Stomach (tissue), 4 donors: Measurements from ENCODE around the gene RGS7.

Source experiments
- CTCF ChIP-seq, 7 experiments: fragments of 450-650 bp in 4 of 7; fragments of 200-600 bp in 3 of 7; sonication (generic) in 3 of 7; IDR thresholded peaks; one replicate each; pipeline ENCODE4 v1.5.1; 2016 to 2019; ENCODE audit warnings: antibody characterized with exemption in 7 of 7, control low read depth in 2 of 7, mild to moderate bottlenecking in 1 of 7
- EP300 ChIP-seq: sonication (generic); formaldehyde crosslinking; IDR thresholded peaks from one replicate; pipeline ENCODE4 v1.6.1; 2017; ENCODE audit warnings: antibody characterized with exemption
- POLR2A ChIP-seq, 4 donors: fragments of 450-650 bp; IDR thresholded peaks; one replicate each; pipeline ENCODE4 v1.6.1; 2016; ENCODE audit warnings: antibody characterized with exemption in 4 of 4, control low read depth in 2 of 4, mild to moderate bottlenecking in 1 of 4, moderate library complexity in 1 of 4
- POLR2AphosphoS5 ChIP-seq, 3 donors: sonication (generic); formaldehyde crosslinking; IDR thresholded peaks; one replicate each; pipeline ENCODE4 v1.6.1; 2016; ENCODE audit warnings: antibody characterized with exemption in 3 of 3

- TF ChIP-seq CTCF (IDR thresholded peaks at IDR 0.05): no peak
- TF ChIP-seq POLR2AphosphoS5 (IDR thresholded peaks at IDR 0.05): no peak
- TF ChIP-seq POLR2A (IDR thresholded peaks at IDR 0.05): no peak
- TF ChIP-seq EP300: no peak
Measured at GRCh38 chr1:240801442-240801841, 555.6 kb downstream of the RGS7 start.
